Fibroblast of pulmonary artery (primary cell): ENCODE data around the gene WDR18.
A peak's percentile ranks its signal among the peaks of the same experiment; 100 is the strongest.

Source experiments
- DNase-seq: peaks from one replicate; pipeline ENCODE4 v3.0.0-alpha.2; 2010; ENCODE audit warnings: low read depth
- H3K4me3 ChIP-seq: replicated peaks from 2 replicates; pipeline ENCODE4 v1.5.1; 2011; ENCODE audit warnings: low read depth, mild to moderate bottlenecking, control low read depth, low read length, moderate library complexity
- CTCF ChIP-seq: IDR thresholded peaks from 2 replicates; pipeline ENCODE4 v1.5.1; 2011; ENCODE audit warnings: mild to moderate bottlenecking, control low read depth, low read length, inconsistent platforms; ENCODE audit errors: missing control alignments

The WDR18 gene

GRCh38 chr19:992670-993055, 8.5 kb downstream of the WDR18 start:
- no peak overlapping the region for H3K4me3 ChIP-seq
- no peak for DNase-seq
- TF ChIP-seq CTCF = no peak

GRCh38 chr19:993361-993830, 9.3 kb downstream of the WDR18 start:
- TF ChIP-seq CTCF = no peak
- H3K4me3 ChIP-seq = no peak overlapping the region

GRCh38 chr19:993831-994393, 9.8 kb downstream of the WDR18 start:
- no peak for TF ChIP-seq CTCF
- DNase-seq = no peak
- no peak overlapping the region for H3K4me3 ChIP-seq

More at GRCh38 chr19:993361-993830, 9.3 kb downstream of the WDR18 start:
- DNase-seq = no peak

GRCh38 chr19:994516-994915, 10.4 kb downstream of the WDR18 start:
- no peak overlapping the region for H3K4me3 ChIP-seq
- DNase-seq = no peak
- TF ChIP-seq CTCF = no peak

GRCh38 chr19:995051-995827, 11.1 kb downstream of the WDR18 start:
- no peak for DNase-seq
- H3K4me3 ChIP-seq = no peak overlapping the region
- TF ChIP-seq CTCF = no peak

GRCh38 chr19:996051-996838, 12.1 kb downstream of the WDR18 start:
- no peak for TF ChIP-seq CTCF
- H3K4me3 ChIP-seq = peak overlapping the region; percentile 30
- peak; percentile 57 for DNase-seq
